Omental fat pad (tissue), 4 donors: Measurements from ENCODE around the gene GATA6. TPM values are rescaled to one million over a fixed set of nuclear protein-coding genes. Genes with fewer than 3 reads are reported as not detected.

ENCODE experiments used
- ATAC-seq: fragments of 150-250 bp; one replicate; pipeline ENCODE4 v1.9.1; 2016; ENCODE audit warnings: mild to moderate bottlenecking, moderate library complexity; ENCODE audit not compliant: low FRiP score
- DNase-seq: peaks from one replicate; pipeline ENCODE4 v3.0.0-alpha.2; 2019; ENCODE audit warnings: low spot score
- CTCF ChIP-seq, 3 donors: fragments of 450-650 bp; IDR thresholded peaks; one replicate each; pipeline ENCODE4 v1.5.1; 2016 to 2017; ENCODE audit warnings: antibody characterized with exemption in 3 of 3, mild to moderate bottlenecking in 3 of 3, moderate library complexity in 2 of 3
- small RNA-seq: library from RNA; depleted of rRNA; stranded (forward); fragments of <200 nt; gene quantifications from one replicate; pipeline ENCODE3, GENCODE V24; 2016
- total RNA-seq, 4 donors: library from RNA; depleted of rRNA; stranded (reverse); fragments of >200 nt; gene quantifications; one replicate each; pipeline ENCODE4 v1.1.0, GENCODE V29; 2016

GATA6 gene
- total RNA-seq, 4 donors from 2014 or later = 12.1 to 48.9 (median 25.2) TPM

GRCh38 chr18:22241921-22242361, 72.6 kb downstream of the GATA6 start:
- ATAC-seq = no peak
- no peak for TF ChIP-seq CTCF (IDR thresholded peaks at IDR 0.05)
- DNase-seq = no peak

GRCh38 chr18:22243513-22243912, 74.1 kb downstream of the GATA6 start:
- ATAC-seq = no peak
- no peak for DNase-seq

GRCh38 chr18:22250026-22250425, 80.6 kb downstream of the GATA6 start:
- TF ChIP-seq CTCF (IDR thresholded peaks at IDR 0.05) = no peak
- DNase-seq (no peak), ATAC-seq (no peak)

More at GRCh38 chr18:22243513-22243912, 74.1 kb downstream of the GATA6 start:
- TF ChIP-seq CTCF (IDR thresholded peaks at IDR 0.05) = no peak

GRCh38 chr18:22250591-22250996, 81.2 kb downstream of the GATA6 start:
- DNase-seq (no peak), ATAC-seq (peak; percentile 37)
- no peak for TF ChIP-seq CTCF (IDR thresholded peaks at IDR 0.05)

Small RNA genes within 50 kb of the gene (small RNA-seq; reads per million reads assigned to genes)
- gene RNU6-702P (not detected), gene RNU6ATAC20P (not detected)

Other genes starting within 250 kb of the GATA6 start
- gene CTAGE1, start 248.3 kb downstream of the GATA6 start, total RNA-seq = not detected